ACHN (cell line): Measurements from ENCODE around the gene SLC24A4.

Source experiments
- DNase-seq: peaks from one replicate; pipeline ENCODE4 v3.0.0-alpha.2; 2015
- in situ Hi-C: cut with HindIII; loops from 2 replicates; pipeline ENCODE4 v1.10.0; 2017; ENCODE audit warnings: low sequenced_read_pairs, low pct_ligation_motif_present, low pct_unique_long_range_greater_than_20kb

Gene SLC24A4

GRCh38 chr14:92502541-92503286 lies 179.7 kb downstream of the SLC24A4 start:
- in situ Hi-C loops: no loop called here
- no peak for DNase-seq

- no peak for DNase-seq
- in situ Hi-C loops: no loop called here
These were observed 181.0 kb downstream of the SLC24A4 start for GRCh38 chr14:92503756-92504491.

- in situ Hi-C loops: no loop called here
- DNase-seq: no peak
These were observed 182.9 kb downstream of the SLC24A4 start for GRCh38 chr14:92505826-92506225.

GRCh38 chr14:92506231-92506630 lies 183.3 kb downstream of the SLC24A4 start:
- no peak for DNase-seq
- in situ Hi-C loops: no loop called here

- in situ Hi-C loops: no loop called here
- no peak for DNase-seq
These were observed 184.3 kb downstream of the SLC24A4 start for GRCh38 chr14:92507174-92507768.

GRCh38 chr14:92510972-92511371 lies 188.0 kb downstream of the SLC24A4 start:
- in situ Hi-C loops: no loop called here
- DNase-seq: no peak

GRCh38 chr14:92511453-92512238 lies 188.7 kb downstream of the SLC24A4 start:
- in situ Hi-C loops: no loop called here
- DNase-seq: peak; percentile 88

- DNase-seq: no peak
- in situ Hi-C loops: no loop called here
These were observed 189.8 kb downstream of the SLC24A4 start for GRCh38 chr14:92512807-92513203.

GRCh38 chr14:92513204-92513965 lies 190.4 kb downstream of the SLC24A4 start, which contains the start of gene RIN3:
Gene RIN3, plus strand, starts transcription at chr14:92513781. Its CDS starts 152 bp downstream, at chr14:92513933.
- in situ Hi-C loops: no loop called here
- peak; percentile 64 for DNase-seq

GRCh38 chr14:92513966-92514843 lies 191.2 kb downstream of the SLC24A4 start:
- in situ Hi-C loops: no loop called here

GRCh38 chr14:92514844-92515514 lies 192.0 kb downstream of the SLC24A4 start:
- in situ Hi-C loops: no loop called here
- no peak for DNase-seq

More at GRCh38 chr14:92513966-92514843, 191.2 kb downstream of the SLC24A4 start:
- peak; percentile 17 for DNase-seq

- in situ Hi-C loops: no loop called here
- DNase-seq: no peak
These were observed 192.8 kb downstream of the SLC24A4 start for GRCh38 chr14:92515546-92516343.

- DNase-seq: no peak
- in situ Hi-C loops: no loop called here
These were observed 193.5 kb downstream of the SLC24A4 start for GRCh38 chr14:92516344-92516965.

- in situ Hi-C loops: no loop called here
- DNase-seq: no peak
These were observed 194.1 kb downstream of the SLC24A4 start for GRCh38 chr14:92516966-92517506.

GRCh38 chr14:92517761-92518160 lies 194.8 kb downstream of the SLC24A4 start:
- in situ Hi-C loops: no loop called here

More at GRCh38 chr14:92517761-92518160, 194.8 kb downstream of the SLC24A4 start:
- DNase-seq: no peak
